NT2/D1 (cell line): ENCODE results near the gene ATP23.

ENCODE experiments used
- SUZ12 ChIP-seq: IDR thresholded peaks from 2 replicates; pipeline ENCODE4 v1.6.1; 2011; ENCODE audit not compliant: insufficient read length, insufficient read depth; ENCODE audit errors: extremely low read depth
- YY1 ChIP-seq: IDR thresholded peaks from 2 replicates; pipeline ENCODE4 v1.6.1; 2011; ENCODE audit not compliant: insufficient read length, insufficient read depth
- ZNF274 ChIP-seq: IDR thresholded peaks from 2 replicates; pipeline ENCODE4 v1.6.1; 2011; ENCODE audit warnings: mild to moderate bottlenecking, low read depth, low read length

DNA sequence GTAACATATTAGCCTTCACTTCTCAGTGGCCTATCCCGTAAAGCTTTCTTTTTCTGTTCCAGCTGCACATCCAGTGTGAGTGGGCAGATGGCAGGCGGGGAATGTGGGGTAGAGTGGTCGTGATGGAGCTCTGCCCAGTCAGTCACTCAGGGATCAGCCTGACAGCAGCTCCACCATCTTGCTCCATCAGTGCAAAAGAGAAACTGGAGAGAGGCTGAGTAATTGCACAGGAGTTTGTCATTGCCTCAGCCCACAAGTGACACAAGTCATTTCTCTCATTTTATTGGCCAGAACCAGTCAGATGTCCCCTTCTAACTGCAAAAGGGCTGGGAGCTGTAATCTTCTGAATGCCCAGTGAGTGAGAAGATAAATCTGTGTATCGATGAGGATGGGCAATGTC lies 66.5 kb downstream of the ATP23 start:
- TF ChIP-seq SUZ12 (no peak), ZNF274 (no peak), YY1 (no peak)
